ENCODE data around the gene CETP. TPM values are rescaled to one million over a fixed set of nuclear protein-coding genes. Genes with fewer than 3 reads are reported as not detected.

Gene CETP
- total RNA-seq, 4 donors from 2014 or later, result not detected

DNA sequence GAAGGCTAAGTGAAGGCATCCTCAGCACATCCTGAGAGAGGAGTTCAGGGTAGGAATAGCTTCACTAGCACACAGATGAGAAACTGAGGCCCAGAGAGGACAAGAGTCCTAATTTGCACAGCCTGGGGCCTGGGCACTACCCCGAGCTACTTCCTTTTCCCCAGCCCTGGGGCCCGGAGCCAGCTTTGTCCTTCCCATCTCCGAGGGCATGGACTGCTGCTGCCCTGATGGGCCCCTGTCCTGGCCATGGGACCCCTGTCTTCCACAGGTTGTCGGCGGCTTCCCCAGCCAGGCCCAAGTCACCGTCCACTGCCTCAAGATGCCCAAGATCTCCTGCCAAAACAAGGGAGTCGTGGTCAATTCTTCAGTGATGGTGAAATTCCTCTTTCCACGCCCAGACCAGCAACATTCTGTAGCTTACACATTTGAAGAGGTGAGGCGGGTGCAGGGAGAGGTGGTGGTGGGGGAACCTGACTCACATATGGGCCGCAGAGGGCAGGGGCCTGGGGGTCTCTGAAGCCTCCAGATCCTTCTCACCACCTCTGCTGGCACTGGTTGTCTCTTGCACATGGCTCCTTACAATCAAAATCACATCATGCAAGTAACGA is 16.2 kb downstream of the CETP start:
- Histone ChIP-seq H3K27me3 (no peaks in the 10 kb centered on the region), H3K9me3 (no peaks in the 10 kb centered on the region), H3K4me1 (no peaks in the 10 kb centered on the region), H3K4me3 (no peak overlapping the region), H3K36me3 (peaks cover 0 to 6% (median 0%) of the 10 kb centered on the region in 3 donors), H3K27ac (no peak overlapping the region)
- 90 to 93% methylated on average over 11 of the region's 11 CpGs for WGBS, 2 donors
- DNase-seq (ENCODE audit: low spot score in 2 of 2), result no peak
- TF ChIP-seq POLR2A (IDR thresholded peaks at IDR 0.05), result no peak
- TF ChIP-seq, protein P1, sequence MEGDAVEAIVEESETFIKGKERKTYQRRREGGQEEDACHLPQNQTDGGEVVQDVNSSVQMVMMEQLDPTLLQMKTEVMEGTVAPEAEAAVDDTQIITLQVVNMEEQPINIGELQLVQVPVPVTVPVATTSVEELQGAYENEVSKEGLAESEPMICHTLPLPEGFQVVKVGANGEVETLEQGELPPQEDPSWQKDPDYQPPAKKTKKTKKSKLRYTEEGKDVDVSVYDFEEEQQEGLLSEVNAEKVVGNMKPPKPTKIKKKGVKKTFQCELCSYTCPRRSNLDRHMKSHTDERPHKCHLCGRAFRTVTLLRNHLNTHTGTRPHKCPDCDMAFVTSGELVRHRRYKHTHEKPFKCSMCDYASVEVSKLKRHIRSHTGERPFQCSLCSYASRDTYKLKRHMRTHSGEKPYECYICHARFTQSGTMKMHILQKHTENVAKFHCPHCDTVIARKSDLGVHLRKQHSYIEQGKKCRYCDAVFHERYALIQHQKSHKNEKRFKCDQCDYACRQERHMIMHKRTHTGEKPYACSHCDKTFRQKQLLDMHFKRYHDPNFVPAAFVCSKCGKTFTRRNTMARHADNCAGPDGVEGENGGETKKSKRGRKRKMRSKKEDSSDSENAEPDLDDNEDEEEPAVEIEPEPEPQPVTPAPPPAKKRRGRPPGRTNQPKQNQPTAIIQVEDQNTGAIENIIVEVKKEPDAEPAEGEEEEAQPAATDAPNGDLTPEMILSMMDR (IDR thresholded peaks at IDR 0.05), result no peak
- no peak for TF ChIP-seq EP300 (IDR thresholded peaks at IDR 0.05)

DNA sequence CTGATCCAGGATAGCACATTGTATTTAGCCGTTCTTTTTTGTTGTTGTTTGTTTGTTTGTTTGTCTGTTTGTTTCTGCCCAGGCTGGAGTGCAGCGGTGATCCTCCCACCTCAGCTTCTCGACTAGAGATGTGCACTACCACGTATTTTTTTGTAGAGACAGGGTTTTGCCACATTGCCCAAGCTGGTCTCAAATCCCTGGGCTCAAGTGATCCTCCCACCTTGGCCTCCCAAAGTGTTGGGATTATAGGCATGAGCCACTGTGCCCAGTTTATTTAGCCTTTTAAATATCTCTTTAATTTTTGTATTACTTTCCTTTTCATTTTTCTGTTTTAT is 18.4 kb downstream of the CETP start:
- H3K4me1 ChIP-seq, result peaks cover 0 to 5% (median 1%) of the 10 kb centered on the region in 4 donors
- 84 to 88% methylated on average over 4 of the region's 4 CpGs for WGBS, 2 donors
- H3K9me3 ChIP-seq, result no peaks in the 10 kb centered on the region
- no peak overlapping the region for H3K27ac ChIP-seq
- no peak for DNase-seq (ENCODE audit: low spot score in 2 of 2)
- H3K4me3 ChIP-seq, result no peak overlapping the region
- TF ChIP-seq POLR2A (IDR thresholded peaks at IDR 0.05), result no peak
- TF ChIP-seq, protein P1 (IDR thresholded peaks at IDR 0.05), result no peak
- TF ChIP-seq EP300 (IDR thresholded peaks at IDR 0.05), result no peak
- H3K36me3 ChIP-seq, result peaks cover 0 to 12% (median 0%) of the 10 kb centered on the region in 3 donors
- H3K27me3 ChIP-seq, result no peaks in the 10 kb centered on the region

DNA sequence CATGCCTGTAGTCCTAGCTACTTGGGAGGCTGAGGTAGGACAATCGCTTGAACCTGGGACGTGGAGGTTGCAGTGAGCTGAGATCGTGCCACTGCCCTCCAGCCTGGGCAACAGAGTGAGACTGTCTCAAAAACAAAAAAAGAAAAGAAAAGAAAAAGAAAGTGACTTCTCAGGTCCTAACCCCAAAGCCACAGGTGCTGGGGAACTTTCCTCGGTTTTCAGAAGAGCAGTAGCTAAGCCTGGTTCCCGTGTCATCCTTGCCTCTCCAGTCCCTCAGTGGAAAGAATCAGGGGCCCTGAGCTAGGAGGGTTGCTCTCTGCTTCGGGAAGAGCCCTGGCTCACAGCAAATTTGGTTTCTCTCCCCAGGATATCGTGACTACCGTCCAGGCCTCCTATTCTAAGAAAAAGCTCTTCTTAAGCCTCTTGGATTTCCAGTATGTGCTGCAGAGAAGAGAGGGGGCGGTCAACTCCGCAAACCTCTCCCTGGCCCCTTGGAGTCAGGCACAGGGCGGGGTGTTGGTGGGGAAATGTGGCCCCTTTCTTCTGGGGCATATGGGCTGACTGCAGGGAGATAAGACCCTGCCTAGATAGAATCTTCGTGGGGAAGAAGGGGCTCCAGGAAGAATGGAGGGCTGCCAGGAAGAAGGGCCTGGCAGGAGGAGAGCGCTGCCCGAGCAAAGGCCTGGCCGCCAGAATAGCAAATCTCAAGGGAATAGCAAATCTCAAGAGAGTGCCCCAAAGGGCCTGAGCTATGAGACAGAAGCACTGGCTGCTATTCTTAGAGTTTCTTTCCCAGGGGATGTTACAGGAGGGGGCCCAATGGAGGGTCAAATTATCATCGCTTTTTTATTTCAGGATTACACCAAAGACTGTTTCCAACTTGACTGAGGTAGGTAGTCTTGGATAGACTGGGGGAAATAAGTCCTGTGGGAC is 19.3 kb downstream of the CETP start:
- WGBS, 2 donors, result 71 to 76% methylated on average over 16 of the region's 16 CpGs
- Histone ChIP-seq H3K4me1 (peaks cover 0 to 14% (median 5%) of the 10 kb centered on the region in 4 donors), H3K27me3 (no peaks in the 10 kb centered on the region), H3K36me3 (peaks cover 0 to 12% (median 0%) of the 10 kb centered on the region in 3 donors), H3K9me3 (no peaks in the 10 kb centered on the region), H3K4me3 (no peak overlapping the region), H3K27ac (no peak overlapping the region)
- TF ChIP-seq EP300 (IDR thresholded peaks at IDR 0.05) (no peak), POLR2A (IDR thresholded peaks at IDR 0.05) (no peak)
- TF ChIP-seq, protein P1 (IDR thresholded peaks at IDR 0.05), result no peak
- DNase-seq (ENCODE audit: low spot score in 2 of 2), result no peak

DNA sequence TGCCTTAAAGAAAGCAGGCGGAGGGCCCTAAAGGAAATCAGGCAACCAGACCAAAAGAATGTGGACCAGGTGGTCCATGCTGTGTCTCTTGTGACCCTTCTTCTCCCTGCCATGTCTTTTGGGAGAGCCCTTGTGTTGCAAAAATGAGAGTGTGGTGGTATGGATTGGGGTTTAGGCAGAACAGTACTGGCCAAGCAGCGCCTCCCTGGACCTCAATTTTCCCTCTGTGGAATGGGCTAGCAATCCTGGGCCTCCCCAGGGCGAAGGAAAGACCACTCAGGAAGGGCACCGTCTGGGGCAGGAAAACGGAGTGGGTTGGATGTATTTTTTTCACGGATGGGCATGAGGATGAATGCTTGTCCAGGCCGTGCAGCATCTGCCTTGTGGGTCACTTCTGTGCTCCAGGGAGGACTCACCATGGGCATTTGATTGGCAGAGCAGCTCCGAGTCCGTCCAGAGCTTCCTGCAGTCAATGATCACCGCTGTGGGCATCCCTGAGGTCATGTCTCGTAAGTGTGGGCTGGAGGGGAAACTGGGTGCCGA is 20.1 kb downstream of the CETP start:
- Histone ChIP-seq H3K4me1 (peaks cover 0 to 22% (median 8%) of the 10 kb centered on the region in 4 donors), H3K4me3 (no peak overlapping the region), H3K27me3 (no peaks in the 10 kb centered on the region), H3K9me3 (no peaks in the 10 kb centered on the region), H3K36me3 (peaks cover 0 to 12% (median 0%) of the 10 kb centered on the region in 3 donors), H3K27ac (no peak overlapping the region)
- 86% methylated on average over 12 of the region's 12 CpGs for WGBS, 2 donors
- TF ChIP-seq, protein P1 (IDR thresholded peaks at IDR 0.05), result no peak
- TF ChIP-seq EP300 (IDR thresholded peaks at IDR 0.05), result no peak
- no peak for TF ChIP-seq POLR2A (IDR thresholded peaks at IDR 0.05)
- DNase-seq (ENCODE audit: low spot score in 2 of 2), result no peak

DNA sequence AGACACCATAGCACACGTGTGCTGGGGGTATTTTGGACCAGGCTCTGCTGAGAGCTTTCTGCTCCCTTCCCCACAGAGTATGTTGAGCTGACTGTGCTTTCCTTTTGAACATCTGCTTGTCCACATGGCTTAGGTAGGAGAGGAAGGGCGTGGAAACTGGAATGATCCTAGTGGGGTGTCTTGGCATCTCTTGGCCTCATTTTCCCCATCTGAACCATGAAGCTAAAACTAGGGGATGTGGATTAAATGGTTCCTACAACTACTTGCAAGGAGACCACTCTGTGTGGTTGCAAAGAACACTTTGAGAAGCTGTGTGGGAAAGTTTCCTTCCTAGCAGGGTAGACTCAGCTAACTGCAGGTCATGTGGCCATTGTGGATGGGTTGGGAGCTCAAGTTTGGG is 20.9 kb downstream of the CETP start:
- peaks cover 0 to 26% (median 8%) of the 10 kb centered on the region in 4 donors for H3K4me1 ChIP-seq
- WGBS, 2 donors, result 85 to 88% methylated on average over 2 of the region's 2 CpGs
- H3K9me3 ChIP-seq, result no peaks in the 10 kb centered on the region
- no peaks in the 10 kb centered on the region for H3K27me3 ChIP-seq
- TF ChIP-seq EP300 (IDR thresholded peaks at IDR 0.05), result no peak
- peaks cover 0 to 12% (median 0%) of the 10 kb centered on the region in 3 donors for H3K36me3 ChIP-seq
- no peak overlapping the region for H3K4me3 ChIP-seq
- DNase-seq (ENCODE audit: low spot score in 2 of 2), result no peak
- H3K27ac ChIP-seq, result no peak overlapping the region
